ENCODE data around the gene PNMA6E.

PNMA6E gene

DNA sequence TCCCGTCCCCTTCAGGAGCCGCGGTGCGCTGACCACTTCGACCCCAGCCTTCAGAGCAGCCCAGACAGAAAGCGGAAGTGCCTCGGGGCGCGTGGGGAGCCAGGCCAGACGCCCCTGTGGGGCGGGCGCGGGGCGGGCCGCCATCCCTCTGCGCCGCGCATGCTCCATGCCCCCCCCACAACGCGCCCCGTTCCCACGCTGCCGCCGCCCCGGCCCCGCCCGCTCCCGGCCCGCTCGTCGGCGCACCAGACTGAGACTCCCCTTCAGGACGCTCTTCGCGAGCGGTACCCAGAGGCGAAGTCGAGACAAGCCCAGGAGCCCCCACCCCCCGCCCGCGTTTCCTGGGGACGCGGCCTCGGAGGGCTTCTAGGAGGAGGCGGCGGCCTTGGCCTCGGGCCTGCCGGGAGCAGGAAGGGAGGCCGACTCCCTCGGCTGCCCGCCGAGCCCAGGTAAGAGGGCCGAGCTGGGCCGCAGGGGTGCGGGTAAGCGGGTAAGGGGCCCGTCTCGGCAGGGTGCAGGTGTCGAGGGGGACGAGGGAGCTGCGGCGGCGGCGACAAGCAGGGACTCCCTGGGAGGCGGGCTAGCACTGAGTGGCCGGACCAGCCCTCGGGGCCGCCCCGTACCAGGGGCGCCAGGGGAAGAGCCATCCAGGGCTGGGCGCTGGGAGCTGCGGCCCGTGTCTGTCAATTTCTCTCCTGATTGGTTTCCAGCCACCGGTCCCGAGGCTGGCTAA is 10.3 kb upstream of the PNMA6E start, which contains the start of gene ZFP92:
ZFP92 (plus strand) TSS at position 218 of the 733 bp plus-strand sequence. CDS start 6,851 bp downstream, outside the sequence.
- TF ChIP-seq, protein P1, sequence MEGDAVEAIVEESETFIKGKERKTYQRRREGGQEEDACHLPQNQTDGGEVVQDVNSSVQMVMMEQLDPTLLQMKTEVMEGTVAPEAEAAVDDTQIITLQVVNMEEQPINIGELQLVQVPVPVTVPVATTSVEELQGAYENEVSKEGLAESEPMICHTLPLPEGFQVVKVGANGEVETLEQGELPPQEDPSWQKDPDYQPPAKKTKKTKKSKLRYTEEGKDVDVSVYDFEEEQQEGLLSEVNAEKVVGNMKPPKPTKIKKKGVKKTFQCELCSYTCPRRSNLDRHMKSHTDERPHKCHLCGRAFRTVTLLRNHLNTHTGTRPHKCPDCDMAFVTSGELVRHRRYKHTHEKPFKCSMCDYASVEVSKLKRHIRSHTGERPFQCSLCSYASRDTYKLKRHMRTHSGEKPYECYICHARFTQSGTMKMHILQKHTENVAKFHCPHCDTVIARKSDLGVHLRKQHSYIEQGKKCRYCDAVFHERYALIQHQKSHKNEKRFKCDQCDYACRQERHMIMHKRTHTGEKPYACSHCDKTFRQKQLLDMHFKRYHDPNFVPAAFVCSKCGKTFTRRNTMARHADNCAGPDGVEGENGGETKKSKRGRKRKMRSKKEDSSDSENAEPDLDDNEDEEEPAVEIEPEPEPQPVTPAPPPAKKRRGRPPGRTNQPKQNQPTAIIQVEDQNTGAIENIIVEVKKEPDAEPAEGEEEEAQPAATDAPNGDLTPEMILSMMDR (IDR thresholded peaks at IDR 0.05), result no peak

DNA sequence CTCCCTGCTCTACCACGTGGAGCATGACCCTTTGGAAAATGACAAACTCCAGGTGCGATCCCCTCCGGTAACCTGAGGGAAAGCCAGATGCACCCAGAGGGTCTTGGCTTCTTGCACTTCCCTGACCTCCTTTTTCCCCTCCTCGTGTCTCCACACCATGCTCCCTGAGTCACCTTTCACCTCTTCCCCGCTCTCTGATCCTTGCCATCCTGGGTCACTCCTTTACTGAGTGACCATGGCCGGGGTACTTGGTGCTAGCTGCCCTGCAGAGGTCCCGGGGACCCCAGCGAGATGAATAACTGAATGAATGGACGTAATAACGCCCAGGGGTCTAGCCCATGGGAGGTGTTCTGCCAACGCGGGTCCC is 9.7 kb upstream of the PNMA6E start:
- TF ChIP-seq, protein P1 (IDR thresholded peaks at IDR 0.05), result no peak

DNA sequence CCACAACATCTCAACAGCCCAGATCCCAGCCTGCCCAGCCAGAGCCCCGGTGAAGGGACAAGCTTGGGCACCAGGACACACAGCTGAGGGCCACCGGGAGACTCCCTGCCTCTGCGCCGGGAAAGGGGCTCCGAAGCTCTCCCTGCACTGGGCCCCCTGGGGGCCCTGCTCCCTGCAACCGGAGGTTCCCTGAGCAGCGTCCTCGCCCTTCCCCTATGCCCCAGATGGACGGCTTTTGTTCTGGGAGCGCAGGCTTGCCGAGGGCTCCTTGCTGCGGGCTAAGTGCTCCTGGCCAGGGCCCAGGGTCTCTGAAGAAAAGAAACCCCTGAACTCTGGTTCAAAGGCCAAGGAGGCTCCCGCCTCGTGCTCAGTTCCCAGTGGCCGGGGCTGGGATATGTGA is 9.2 kb upstream of the PNMA6E start:
- TF ChIP-seq, protein P1 (IDR thresholded peaks at IDR 0.05), result no peak

DNA sequence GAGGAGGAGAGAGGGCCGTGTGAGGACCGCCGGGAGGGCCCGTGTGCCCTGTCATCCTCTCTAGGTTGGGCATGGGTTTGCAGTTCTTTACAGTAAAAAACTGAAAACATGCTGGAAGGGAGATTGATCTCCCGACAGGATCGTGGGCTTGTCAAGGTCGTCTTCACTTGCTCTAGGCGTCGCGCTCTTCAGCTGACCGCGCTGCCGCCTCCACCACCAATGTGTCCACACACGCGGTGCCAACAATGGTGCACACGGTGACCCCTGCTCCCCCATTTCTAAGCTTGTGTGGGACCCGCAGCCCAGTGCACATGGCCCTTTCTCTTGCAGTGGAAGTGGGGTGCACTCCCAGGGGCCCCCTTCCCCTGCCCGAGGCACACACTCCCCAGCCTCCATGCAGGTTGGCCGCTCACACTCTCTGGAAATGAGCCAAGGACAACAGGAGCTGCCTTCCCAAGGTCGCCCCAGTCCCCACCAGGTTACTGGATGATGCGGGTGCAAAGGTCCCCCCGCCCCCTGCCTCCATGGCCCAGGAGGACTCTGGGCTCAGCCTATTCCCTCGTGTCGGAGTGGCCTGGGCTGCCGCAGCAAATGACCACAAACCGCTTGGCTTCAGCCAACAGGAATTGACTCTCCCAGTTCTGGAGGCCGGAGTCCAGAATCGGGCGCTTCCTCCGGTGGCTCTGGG is 8.4 kb upstream of the PNMA6E start:
- TF ChIP-seq, protein P1 (IDR thresholded peaks at IDR 0.05), result no peak

DNA sequence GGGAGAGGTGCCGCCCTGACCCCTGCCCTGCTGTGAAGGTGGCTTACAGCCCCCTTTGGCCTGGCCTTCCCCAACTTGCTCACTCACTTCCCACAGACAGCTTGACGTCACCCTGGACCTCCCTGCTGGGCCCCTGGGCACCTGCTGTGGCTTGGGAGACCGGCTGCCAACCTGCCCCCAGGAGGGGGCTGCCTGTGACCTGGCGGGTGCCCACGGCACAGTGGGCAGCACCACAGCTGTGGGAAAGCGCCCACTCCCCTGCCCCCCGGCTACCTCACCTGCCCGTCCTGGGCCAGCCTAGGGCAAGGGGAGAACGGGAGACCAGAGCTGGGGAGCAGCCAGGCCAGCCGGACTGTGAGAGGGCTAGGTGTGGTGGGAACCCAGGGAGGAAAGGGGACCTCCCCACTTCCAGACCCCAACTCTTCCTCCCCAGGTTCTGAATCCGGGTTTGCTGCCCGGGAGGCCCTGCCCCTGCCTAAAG is 7.8 kb upstream of the PNMA6E start:
- TF ChIP-seq, protein P1 (IDR thresholded peaks at IDR 0.05), result no peak

DNA sequence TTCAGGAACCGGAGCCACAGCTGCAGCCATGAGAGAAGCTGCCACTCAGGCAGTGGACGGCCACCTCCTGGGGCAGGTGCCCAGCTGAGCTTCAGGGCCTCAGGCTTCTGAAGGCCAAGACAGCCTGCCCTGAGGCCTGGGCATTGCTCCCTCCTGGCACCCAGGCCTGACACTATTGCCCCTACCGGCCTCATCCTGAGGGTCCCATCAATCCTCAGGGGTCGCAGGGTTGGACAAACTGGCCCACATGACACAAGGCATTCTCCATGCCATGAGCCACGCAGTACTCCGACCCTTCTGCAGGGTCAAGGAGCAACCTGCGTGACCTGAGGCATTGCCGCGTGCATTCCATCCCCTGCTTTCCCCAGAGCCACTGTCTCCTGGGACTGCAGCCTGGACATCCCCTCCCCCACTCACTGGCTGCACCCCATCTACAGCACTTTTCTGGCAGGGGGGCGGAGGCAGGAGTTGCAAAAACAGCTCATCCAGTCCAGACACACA is 7.1 kb upstream of the PNMA6E start:
- TF ChIP-seq, protein P1 (IDR thresholded peaks at IDR 0.05), result no peak

DNA sequence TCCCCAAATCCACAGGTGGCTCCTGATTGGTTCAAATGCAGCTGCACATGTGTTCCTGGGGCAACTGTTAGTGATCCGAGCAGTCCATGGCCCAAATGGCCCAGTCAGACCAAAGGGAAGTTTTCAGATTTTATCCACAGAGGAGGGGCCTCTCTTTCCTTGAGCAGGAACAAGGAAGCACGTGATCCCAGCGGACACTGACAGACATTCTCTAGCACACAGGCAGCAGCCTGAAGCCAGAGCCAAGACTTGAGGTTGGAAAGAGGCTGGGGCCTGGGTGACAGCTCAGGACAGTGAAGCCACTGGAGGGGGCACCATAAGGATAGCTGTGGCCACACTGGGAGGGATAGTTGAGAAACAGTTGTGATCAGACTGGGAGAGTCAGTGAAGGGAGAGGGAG is 6.6 kb upstream of the PNMA6E start:
- TF ChIP-seq, protein P1 (IDR thresholded peaks at IDR 0.05), result no peak

Data from LNCAP (cell line).